GM21381 (cell line): ENCODE data around the gene EGR1.
"Not testable (repeated sequence)": the region's sequence is repeated elsewhere in the genome, so short reads cannot be mapped to it uniquely, and the experiment has no call there.

ENCODE experiments used
- ATAC-seq: cut with Tn5 transposase; IDR thresholded peaks from one replicate; pipeline ENCODE4 v1.9.1; 2021; ENCODE audit warnings: mild to moderate bottlenecking, moderate library complexity; ENCODE audit not compliant: unreplicated experiment

The EGR1 gene

GRCh38 chr5:138506370-138507306, 41.4 kb downstream of the EGR1 start:
- no peak for ATAC-seq

GRCh38 chr5:138507485-138507884, 42.2 kb downstream of the EGR1 start:
- ATAC-seq = not testable (repeated sequence)

- no peak for ATAC-seq
These were observed 43.7 kb downstream of the EGR1 start for GRCh38 chr5:138508958-138509357.

- no peak for ATAC-seq
These were observed 48.7 kb downstream of the EGR1 start for GRCh38 chr5:138514021-138514420.

- ATAC-seq = no peak
These were observed 50.4 kb downstream of the EGR1 start for GRCh38 chr5:138515556-138516245.

GRCh38 chr5:138517437-138517836, 52.2 kb downstream of the EGR1 start:
- no peak for ATAC-seq
